K562 (cell line): Measurements from ENCODE around the gene MED29. TPM values are rescaled to one million over a fixed set of nuclear protein-coding genes. Genes with fewer than 3 reads are reported as not detected.

Experiments used
- BCL6 ChIP-seq: fragments of 250-450 bp; sonication (Bioruptor Pico); IDR thresholded peaks from 2 replicates; pipeline ENCODE4 v1.4.0; 2020
- HMGN3 ChIP-seq: IDR thresholded peaks from 2 replicates; pipeline ENCODE4 v1.6.1; 2011; ENCODE audit warnings: borderline replicate concordance, low read depth, mild to moderate bottlenecking, mixed read lengths, low read length; ENCODE audit not compliant: insufficient read length; ENCODE audit errors: extremely low read depth
- POU5F1 ChIP-seq: fragments of 150-350 bp; IDR thresholded peaks from 2 replicates; pipeline ENCODE4 v1.6.1; 2014; ENCODE audit warnings: borderline replicate concordance, low read length, low read depth, mild to moderate bottlenecking; ENCODE audit not compliant: partially characterized antibody
- PTBP1 ChIP-seq: fragments of 200-400 bp; formaldehyde crosslinking; IDR thresholded peaks from 2 replicates; pipeline ENCODE4 v1.6.1; 2017; ENCODE audit warnings: low read depth, low read length
- RBM34 ChIP-seq: fragments of 200-400 bp; formaldehyde crosslinking; IDR thresholded peaks from 2 replicates; pipeline ENCODE4 v1.6.1; 2018; ENCODE audit warnings: low read length, borderline replicate concordance; ENCODE audit not compliant: insufficient read depth
- RHOXF2B ChIP-seq: fragments of 250-450 bp; sonication (Bioruptor Pico); conservative IDR thresholded peaks from 2 replicates; pipeline ENCODE4 v1.5.1; 2021
- SETDB1 ChIP-seq: IDR thresholded peaks from one replicate; pipeline ENCODE4 v1.6.1; 2012; ENCODE audit warnings: low read length, control low read depth, inconsistent platforms
- SMC3 ChIP-seq: conservative IDR thresholded peaks from 2 replicates; pipeline ENCODE4 v1.6.1; 2011; ENCODE audit warnings: low read depth, low read length, improper control_type of control experiment; ENCODE audit not compliant: insufficient read depth
- SREBF1 ChIP-seq: fragments of 150-350 bp; IDR thresholded peaks from 2 replicates; pipeline ENCODE4 v1.6.1; 2014; ENCODE audit warnings: antibody characterized with exemption, low read depth, low read length, borderline replicate concordance
- TAF1 ChIP-seq: IDR thresholded peaks from 2 replicates; pipeline ENCODE4 v1.6.1; 2011; ENCODE audit warnings: mild to moderate bottlenecking, low read length, moderate library complexity; ENCODE audit not compliant: insufficient read depth, control insufficient read depth, severe bottlenecking; ENCODE audit errors: extremely low read depth
- ZBTB7A ChIP-seq: IDR thresholded peaks from 2 replicates; pipeline ENCODE4 v1.6.1; 2011; ENCODE audit warnings: low read depth, mild to moderate bottlenecking, low read length, moderate library complexity, borderline replicate concordance; ENCODE audit not compliant: control insufficient read depth
- ZNF778 ChIP-seq: fragments of 450-650 bp; formaldehyde crosslinking; IDR thresholded peaks from 2 replicates; pipeline ENCODE4 v1.4.0; 2020; ENCODE audit warnings: mild to moderate bottlenecking, moderate library complexity
- polyA plus RNA-seq, 8 experiments: library from polyadenylated mRNA; depleted of rRNA in 4 of 8; stranded (reverse) in 5 of 8; unstranded in 3 of 8; fragments of >200 nt; fragmentation: Nextera tagmentation in 2 of 8; fragmentation: Illumina TruSeq in 1 of 8; extraction: Ambion mirVana in 2 of 8; extraction: Trizol in 1 of 8; gene quantifications; 2 replicates each; pipeline versions ENCODE4 v1.2.1 to v1.2.3, GENCODE V29; 2011 to 2014; ENCODE audit warnings: inconsistent platforms in 1 of 8, missing spikeins in 1 of 8
- total RNA-seq, 7 experiments: library from RNA; depleted of rRNA in 6 of 7; stranded (reverse); fragments of >200 nt in 6 of 7; fragmentation: Illumina TruSeq in 2 of 7; extraction: Trizol in 2 of 7; gene quantifications; 2 replicates each; pipeline versions ENCODE4 v1.2.1 to v1.2.3, GENCODE V29; 2011 to 2021; ENCODE audit warnings: low replicate concordance in 1 of 7
- TF ChIP-seq, protein P1 (sequence below), 3 experiments: fragments of 200-800 bp in 1 of 3; sonication (Bioruptor generic) in 1 of 3; sonication (generic) in 1 of 3; formaldehyde crosslinking in 1 of 3; IDR thresholded peaks; 2 replicates each; pipeline versions ENCODE4 v1.6.1 to v1.8.0; 2016 to 2022; ENCODE audit warnings: mild to moderate bottlenecking in 2 of 3, missing compliant biosample characterization in 2 of 3, missing genetic modification characterization in 2 of 3, missing genetic modification reagents in 1 of 3
- TF ChIP-seq, protein P2 (sequence below): sonication (generic); formaldehyde crosslinking; IDR thresholded peaks from 2 replicates; pipeline ENCODE4 v1.8.0; 2023; ENCODE audit warnings: mild to moderate bottlenecking, missing genetic modification reagents
- TF ChIP-seq, protein P3 (sequence below): fragments of 450-650 bp; formaldehyde crosslinking; IDR thresholded peaks from 2 replicates; pipeline ENCODE4 v1.4.0; 2020; ENCODE audit warnings: mild to moderate bottlenecking, moderate library complexity
- TF ChIP-seq, protein P4 (sequence below): fragments of 250-450 bp; sonication (Bioruptor Pico); IDR thresholded peaks from 2 replicates; pipeline ENCODE4 v1.4.0; 2020; ENCODE audit warnings: mild to moderate bottlenecking, moderate library complexity, borderline replicate concordance
- TF ChIP-seq, protein P5 (sequence below): fragments of 450-650 bp; IDR thresholded peaks from 2 replicates; pipeline ENCODE4 v1.6.1; 2016; ENCODE audit warnings: borderline replicate concordance

Gene MED29
- total and polyA plus RNA-seq, 9 of the 15 experiments (the other 6 are each of a cell fraction or from before 2014, with no cell fraction given), result 1.8 to 22.6 (median 12.4) TPM

DNA sequence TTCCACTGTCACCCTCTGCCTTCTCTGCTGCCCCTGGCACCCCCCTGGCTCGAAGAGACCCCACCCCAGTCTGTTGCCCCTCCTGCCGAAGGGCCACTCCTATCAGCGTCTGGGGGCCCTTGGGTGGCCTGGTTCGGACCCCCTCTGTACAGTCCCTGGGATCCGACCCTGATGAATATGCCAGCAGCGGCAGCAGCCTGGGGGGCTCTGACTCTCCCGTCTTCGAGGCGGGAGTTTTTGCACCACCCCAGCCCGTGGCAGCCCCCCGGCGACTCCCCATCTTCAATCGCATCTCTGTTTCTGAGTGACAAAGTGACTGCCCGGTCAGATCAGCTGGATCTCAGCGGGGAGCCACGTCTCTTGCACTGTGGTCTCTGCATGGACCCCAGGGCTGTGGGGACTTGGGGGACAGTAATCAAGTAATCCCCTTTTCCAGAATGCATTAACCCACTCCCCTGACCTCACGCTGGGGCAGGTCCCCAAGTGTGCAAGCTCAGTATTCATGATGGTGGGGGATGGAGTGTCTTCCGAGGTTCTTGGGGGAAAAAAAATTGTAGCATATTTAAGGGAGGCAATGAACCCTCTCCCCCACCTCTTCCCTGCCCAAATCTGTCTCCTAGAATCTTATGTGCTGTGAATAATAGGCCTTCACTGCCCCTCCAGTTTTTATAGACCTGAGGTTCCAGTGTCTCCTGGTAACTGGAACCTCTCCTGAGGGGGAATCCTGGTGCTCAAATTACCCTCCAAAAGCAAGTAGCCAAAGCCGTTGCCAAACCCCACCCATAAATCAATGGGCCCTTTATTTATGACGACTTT lies 17.4 kb downstream of the MED29 start (continued):
- TF ChIP-seq, protein P1, sequence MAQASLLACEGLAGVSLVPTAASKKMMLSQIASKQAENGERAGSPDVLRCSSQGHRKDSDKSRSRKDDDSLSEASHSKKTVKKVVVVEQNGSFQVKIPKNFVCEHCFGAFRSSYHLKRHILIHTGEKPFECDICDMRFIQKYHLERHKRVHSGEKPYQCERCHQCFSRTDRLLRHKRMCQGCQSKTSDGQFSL (CRISPR knock-in tag; IDR thresholded peaks at IDR 0.05), result no peak
- TF ChIP-seq, protein P1 (tag; IDR thresholded peaks at IDR 0.05), result no peak
- TF ChIP-seq POU5F1 (no peak), BCL6 (no peak), SETDB1 (no peak), PTBP1 (no peak), HMGN3 (peak; percentile 8), ZNF778 (no peak), SREBF1 (no peak), TAF1 (peak; percentile 13), RBM34 (no peak), RHOXF2B (no peak), SMC3 (no peak), ZBTB7A (peak; percentile 36; the same call in 1 of the 2 replicates)
- TF ChIP-seq, protein P2, sequence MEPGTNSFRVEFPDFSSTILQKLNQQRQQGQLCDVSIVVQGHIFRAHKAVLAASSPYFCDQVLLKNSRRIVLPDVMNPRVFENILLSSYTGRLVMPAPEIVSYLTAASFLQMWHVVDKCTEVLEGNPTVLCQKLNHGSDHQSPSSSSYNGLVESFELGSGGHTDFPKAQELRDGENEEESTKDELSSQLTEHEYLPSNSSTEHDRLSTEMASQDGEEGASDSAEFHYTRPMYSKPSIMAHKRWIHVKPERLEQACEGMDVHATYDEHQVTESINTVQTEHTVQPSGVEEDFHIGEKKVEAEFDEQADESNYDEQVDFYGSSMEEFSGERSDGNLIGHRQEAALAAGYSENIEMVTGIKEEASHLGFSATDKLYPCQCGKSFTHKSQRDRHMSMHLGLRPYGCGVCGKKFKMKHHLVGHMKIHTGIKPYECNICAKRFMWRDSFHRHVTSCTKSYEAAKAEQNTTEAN (CRISPR knock-in tag), result no peak
- TF ChIP-seq, protein P3, sequence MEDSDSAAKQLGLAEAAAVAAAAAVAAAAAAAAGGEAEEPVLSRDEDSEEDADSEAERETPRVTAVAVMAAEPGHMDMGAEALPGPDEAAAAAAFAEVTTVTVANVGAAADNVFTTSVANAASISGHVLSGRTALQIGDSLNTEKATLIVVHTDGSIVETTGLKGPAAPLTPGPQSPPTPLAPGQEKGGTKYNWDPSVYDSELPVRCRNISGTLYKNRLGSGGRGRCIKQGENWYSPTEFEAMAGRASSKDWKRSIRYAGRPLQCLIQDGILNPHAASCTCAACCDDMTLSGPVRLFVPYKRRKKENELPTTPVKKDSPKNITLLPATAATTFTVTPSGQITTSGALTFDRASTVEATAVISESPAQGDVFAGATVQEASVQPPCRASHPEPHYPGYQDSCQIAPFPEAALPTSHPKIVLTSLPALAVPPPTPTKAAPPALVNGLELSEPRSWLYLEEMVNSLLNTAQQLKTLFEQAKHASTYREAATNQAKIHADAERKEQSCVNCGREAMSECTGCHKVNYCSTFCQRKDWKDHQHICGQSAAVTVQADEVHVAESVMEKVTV (CRISPR knock-in tag), result no peak
- TF ChIP-seq, protein P4, sequence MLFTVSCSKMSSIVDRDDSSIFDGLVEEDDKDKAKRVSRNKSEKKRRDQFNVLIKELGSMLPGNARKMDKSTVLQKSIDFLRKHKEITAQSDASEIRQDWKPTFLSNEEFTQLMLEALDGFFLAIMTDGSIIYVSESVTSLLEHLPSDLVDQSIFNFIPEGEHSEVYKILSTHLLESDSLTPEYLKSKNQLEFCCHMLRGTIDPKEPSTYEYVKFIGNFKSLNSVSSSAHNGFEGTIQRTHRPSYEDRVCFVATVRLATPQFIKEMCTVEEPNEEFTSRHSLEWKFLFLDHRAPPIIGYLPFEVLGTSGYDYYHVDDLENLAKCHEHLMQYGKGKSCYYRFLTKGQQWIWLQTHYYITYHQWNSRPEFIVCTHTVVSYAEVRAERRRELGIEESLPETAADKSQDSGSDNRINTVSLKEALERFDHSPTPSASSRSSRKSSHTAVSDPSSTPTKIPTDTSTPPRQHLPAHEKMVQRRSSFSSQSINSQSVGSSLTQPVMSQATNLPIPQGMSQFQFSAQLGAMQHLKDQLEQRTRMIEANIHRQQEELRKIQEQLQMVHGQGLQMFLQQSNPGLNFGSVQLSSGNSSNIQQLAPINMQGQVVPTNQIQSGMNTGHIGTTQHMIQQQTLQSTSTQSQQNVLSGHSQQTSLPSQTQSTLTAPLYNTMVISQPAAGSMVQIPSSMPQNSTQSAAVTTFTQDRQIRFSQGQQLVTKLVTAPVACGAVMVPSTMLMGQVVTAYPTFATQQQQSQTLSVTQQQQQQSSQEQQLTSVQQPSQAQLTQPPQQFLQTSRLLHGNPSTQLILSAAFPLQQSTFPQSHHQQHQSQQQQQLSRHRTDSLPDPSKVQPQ (CRISPR knock-in tag), result no peak
- TF ChIP-seq, protein P5, sequence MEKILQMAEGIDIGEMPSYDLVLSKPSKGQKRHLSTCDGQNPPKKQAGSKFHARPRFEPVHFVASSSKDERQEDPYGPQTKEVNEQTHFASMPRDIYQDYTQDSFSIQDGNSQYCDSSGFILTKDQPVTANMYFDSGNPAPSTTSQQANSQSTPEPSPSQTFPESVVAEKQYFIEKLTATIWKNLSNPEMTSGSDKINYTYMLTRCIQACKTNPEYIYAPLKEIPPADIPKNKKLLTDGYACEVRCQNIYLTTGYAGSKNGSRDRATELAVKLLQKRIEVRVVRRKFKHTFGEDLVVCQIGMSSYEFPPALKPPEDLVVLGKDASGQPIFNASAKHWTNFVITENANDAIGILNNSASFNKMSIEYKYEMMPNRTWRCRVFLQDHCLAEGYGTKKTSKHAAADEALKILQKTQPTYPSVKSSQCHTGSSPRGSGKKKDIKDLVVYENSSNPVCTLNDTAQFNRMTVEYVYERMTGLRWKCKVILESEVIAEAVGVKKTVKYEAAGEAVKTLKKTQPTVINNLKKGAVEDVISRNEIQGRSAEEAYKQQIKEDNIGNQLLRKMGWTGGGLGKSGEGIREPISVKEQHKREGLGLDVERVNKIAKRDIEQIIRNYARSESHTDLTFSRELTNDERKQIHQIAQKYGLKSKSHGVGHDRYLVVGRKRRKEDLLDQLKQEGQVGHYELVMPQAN, result no peak
